ENCODE data around the gene RPTOR.

DNA sequence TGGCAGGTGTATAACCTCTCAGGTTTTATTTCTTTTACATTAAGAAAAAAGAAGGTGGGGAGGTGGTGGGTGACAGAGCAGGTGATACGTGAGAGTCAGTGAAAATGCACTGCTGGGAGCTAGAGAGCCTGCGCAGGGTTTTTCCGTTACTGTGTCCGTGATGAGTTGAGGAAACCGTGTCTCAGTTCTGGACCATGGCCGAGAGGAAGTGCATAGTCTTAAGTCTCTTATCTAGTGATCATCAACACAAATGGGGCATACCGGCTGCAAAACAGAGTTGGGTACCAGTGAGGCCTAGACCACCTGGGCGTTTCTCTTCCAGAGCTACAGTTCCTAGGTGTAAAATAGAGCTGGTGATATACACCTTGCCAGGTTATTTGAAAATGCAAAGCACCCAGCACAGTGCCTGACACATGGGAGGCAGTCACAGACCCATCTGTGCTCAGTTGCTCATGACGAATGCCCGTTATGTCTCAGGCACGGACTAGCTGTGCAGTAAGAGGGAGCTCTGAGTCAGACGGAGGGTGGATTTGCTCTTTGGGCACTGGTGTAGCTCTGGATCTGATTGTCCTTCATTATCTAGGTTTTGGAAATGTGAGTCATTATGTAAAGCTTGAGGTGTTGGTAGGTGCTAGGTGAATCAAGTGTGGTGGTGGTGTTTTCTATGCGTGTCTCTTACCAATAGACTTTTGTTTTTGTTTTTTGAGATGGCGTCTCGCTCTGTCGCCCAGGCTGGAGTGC is 60.9 kb downstream of the RPTOR start:
- TF ChIP-seq, protein P1, sequence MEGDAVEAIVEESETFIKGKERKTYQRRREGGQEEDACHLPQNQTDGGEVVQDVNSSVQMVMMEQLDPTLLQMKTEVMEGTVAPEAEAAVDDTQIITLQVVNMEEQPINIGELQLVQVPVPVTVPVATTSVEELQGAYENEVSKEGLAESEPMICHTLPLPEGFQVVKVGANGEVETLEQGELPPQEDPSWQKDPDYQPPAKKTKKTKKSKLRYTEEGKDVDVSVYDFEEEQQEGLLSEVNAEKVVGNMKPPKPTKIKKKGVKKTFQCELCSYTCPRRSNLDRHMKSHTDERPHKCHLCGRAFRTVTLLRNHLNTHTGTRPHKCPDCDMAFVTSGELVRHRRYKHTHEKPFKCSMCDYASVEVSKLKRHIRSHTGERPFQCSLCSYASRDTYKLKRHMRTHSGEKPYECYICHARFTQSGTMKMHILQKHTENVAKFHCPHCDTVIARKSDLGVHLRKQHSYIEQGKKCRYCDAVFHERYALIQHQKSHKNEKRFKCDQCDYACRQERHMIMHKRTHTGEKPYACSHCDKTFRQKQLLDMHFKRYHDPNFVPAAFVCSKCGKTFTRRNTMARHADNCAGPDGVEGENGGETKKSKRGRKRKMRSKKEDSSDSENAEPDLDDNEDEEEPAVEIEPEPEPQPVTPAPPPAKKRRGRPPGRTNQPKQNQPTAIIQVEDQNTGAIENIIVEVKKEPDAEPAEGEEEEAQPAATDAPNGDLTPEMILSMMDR (IDR thresholded peaks at IDR 0.05; ENCODE audit: low read depth, low read length): no peak
- TF ChIP-seq EZH2phosphoT487 (IDR thresholded peaks at IDR 0.05; ENCODE audit: low read depth): no peak
